ENCODE results near the gene GABRA5.
"Not testable (repeated sequence)": the region's sequence is repeated elsewhere in the genome, so short reads cannot be mapped to it uniquely, and the experiment has no call there.

GABRA5 gene

DNA sequence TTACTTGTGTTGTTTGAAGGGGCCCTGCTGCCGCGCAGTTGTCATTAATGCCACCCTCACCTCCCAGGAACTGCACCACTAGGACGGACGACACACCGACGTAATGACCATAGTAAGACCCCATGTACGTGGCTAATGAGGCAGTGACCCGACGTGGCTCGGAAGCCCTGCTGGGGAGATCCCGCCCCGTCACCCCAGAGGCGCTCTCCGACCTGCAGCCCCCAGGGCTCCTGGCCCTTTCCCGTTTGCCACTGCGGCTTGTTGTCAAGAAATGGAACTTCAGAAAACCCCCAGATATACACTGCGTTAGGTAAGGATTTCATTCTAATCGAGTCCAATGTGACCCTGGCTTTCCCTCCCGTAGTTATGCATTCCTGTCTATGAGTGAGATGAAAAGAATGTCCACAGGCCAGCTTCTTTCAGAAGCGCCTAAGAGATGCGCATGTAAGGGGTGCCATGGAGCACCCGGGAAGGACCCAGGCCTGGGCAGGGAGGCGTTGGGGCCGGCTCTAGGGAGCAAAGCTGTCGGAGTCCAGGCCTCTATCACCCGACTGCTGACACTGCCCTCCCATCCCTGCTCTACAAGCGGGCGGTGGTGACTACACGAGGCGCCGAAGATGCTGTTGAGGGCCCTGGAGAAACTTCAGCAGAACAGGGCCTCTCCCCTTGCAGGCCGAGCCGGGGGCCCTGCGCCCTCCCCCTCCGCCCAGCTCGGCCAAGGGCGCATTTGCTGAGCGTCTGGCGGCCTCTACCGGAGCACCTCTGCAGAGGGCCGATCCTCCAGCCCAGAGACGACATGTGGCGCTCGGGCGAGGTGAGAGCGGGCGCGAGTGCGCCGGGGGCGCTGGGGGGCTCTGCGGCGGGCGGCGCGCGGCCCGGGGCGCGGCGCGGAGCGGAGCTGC lies at the start of gene GABRA5:
Gene GABRA5 (plus strand): TSS at position 765 of the 902 bp plus-strand sequence. CDS start 2,187 bp downstream, outside the sequence.
- no peak within 1 kb of the TSS for H3K27ac ChIP-seq (ENCODE audit: low read depth, low read length)
- H3K4me3 ChIP-seq (ENCODE audit: low read depth in 1 of 2, low read length in 2 of 2): no peak within 1 kb of the TSS
- H3K36me3 ChIP-seq (ENCODE audit: insufficient read depth, low read length): no peaks in the 10 kb centered on the region
- H3K9me3 ChIP-seq (ENCODE audit: low read length): no peaks in the 10 kb centered on the region
- peaks cover 11 to 28% of the 10 kb centered on the region in 2 donors for H3K27me3 ChIP-seq (ENCODE audit: control insufficient read depth in 1 of 2, insufficient read depth in 2 of 2, low read length in 2 of 2)
- no peaks in the 10 kb centered on the region for H3K4me1 ChIP-seq (ENCODE audit: insufficient read depth, low read length)
- H3K9ac ChIP-seq (ENCODE audit: low read length): no peak within 1 kb of the TSS

DNA sequence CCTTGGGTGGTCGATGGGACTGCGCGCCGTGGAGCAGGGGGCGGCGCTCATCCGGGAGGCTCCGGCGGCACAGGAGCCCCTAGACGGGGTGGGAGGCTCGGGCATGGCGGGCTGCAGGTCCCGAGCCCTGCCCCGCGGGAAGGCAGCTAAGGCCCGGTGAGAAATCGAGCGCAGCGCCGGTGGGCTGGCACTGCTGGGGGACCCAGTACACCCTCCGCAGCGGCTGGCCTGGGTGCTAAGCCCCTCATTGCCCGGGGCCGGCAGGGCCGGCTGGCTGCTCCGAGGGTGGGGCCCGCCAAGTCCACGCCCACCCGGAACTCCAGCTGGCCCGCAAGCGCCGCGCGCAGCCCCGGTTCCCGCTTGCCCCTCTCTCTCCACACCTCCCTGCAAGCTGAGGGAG lies 35.7 kb upstream of the GABRA5 start:
- not testable (repeated sequence) for H3K4me3 ChIP-seq (ENCODE audit: low read depth in 1 of 2, low read length in 2 of 2); H3K27me3 ChIP-seq (ENCODE audit: control insufficient read depth in 1 of 2, insufficient read depth in 2 of 2, low read length in 2 of 2); H3K27ac ChIP-seq (ENCODE audit: low read depth, low read length); H3K4me1 ChIP-seq (ENCODE audit: insufficient read depth, low read length); H3K9me3 ChIP-seq (ENCODE audit: low read length); H3K9ac ChIP-seq (ENCODE audit: low read length); H3K36me3 ChIP-seq (ENCODE audit: insufficient read depth, low read length)

DNA sequence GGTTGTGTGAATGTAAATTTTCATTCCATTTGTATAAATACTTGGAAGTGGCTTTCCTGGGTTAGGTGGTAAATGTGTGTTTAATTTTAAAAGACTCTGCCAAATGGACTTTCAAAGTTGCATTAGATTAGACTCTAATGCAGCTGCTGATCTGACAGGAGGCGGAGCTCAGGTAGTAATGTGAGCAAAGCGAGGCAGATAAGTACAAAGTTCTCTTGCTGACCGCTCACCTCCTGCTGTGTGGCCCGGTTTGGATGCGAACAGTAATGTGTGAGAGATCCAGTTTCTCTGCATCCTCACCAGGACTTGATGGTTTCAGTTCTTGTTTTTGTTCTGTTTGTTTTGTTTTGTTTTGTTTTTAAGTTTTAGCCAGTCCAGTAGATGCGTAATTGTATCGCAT lies 34.9 kb upstream of the GABRA5 start:
- Histone ChIP-seq H3K4me3 (ENCODE audit: low read depth in 1 of 2, low read length in 2 of 2) (no peak overlapping the region), H3K9ac (ENCODE audit: low read length) (no peak overlapping the region), H3K36me3 (ENCODE audit: insufficient read depth, low read length) (no peaks in the 10 kb centered on the region), H3K4me1 (ENCODE audit: insufficient read depth, low read length) (no peaks in the 10 kb centered on the region), H3K27me3 (ENCODE audit: control insufficient read depth in 1 of 2, insufficient read depth in 2 of 2, low read length in 2 of 2) (no peaks in the 10 kb centered on the region), H3K27ac (ENCODE audit: low read depth, low read length) (no peak overlapping the region), H3K9me3 (ENCODE audit: low read length) (no peaks in the 10 kb centered on the region)

DNA sequence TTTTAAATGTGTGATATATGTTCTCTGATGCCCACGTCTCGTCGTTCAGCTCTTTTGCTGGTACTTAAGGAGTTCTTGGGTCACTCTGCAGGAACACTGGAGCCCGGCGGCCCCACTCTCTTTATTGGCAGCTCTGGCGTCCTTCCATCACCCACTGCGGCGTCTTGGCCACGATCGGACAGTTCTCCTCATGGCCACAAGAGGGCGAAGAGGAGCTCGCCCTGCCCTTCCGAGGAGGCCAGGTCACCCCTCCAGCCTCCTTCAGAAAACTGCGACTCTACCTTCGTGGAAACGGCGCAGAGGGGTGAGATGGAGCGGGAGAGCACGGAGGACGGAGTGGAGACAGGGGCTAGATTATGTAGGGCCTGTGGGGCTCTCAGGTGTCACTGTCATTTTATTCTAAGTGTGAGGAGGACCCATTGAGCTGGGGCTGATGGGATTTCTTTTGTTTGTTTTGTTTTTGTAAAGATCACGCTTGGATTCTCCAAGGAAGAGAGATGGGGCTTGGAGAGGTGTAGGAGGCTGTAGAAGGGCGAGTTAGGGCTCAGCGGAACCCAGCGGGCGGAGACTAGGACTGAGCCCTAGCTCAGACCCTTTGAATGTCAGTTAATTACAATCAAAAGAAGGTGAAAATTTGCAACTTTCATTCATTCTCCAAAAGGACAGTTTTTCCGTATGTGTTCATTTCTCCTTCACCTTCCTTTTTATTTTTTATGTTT lies 28.0 kb upstream of the GABRA5 start:
- no peaks in the 10 kb centered on the region for H3K4me1 ChIP-seq (ENCODE audit: insufficient read depth, low read length)
- peaks cover 0 to 11% of the 10 kb centered on the region in 2 donors for H3K27me3 ChIP-seq (ENCODE audit: control insufficient read depth in 1 of 2, insufficient read depth in 2 of 2, low read length in 2 of 2)
- no peaks in the 10 kb centered on the region for H3K9me3 ChIP-seq (ENCODE audit: low read length)
- no peaks in the 10 kb centered on the region for H3K36me3 ChIP-seq (ENCODE audit: insufficient read depth, low read length)
- H3K27ac ChIP-seq (ENCODE audit: low read depth, low read length): no peak overlapping the region
- no peak overlapping the region for H3K9ac ChIP-seq (ENCODE audit: low read length)
- H3K4me3 ChIP-seq (ENCODE audit: low read depth in 1 of 2, low read length in 2 of 2): no peak overlapping the region

DNA sequence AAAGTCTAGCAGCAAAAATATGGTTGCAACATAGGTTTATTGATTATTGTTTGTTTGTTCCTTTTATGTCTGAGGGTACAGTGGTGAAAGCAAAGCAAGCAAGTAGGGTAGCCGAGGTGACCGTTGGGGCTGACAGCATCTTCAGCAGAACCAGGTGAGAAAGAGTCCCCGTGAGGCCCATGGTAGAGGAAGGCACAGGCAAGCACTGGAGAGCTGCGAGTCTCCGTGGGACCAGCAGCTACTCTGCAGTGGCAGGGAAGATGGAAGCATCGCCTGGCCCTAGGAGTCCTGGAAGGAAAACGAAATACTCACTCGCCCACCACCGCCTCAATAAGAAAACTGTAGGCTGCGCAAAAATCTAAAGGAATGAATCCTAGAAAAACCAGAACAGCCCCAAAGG lies 25.3 kb upstream of the GABRA5 start:
- Histone ChIP-seq H3K9ac (ENCODE audit: low read length) (no peak overlapping the region), H3K9me3 (ENCODE audit: low read length) (no peaks in the 10 kb centered on the region), H3K4me3 (ENCODE audit: low read depth in 1 of 2, low read length in 2 of 2) (no peak overlapping the region), H3K36me3 (ENCODE audit: insufficient read depth, low read length) (no peaks in the 10 kb centered on the region), H3K27me3 (ENCODE audit: control insufficient read depth in 1 of 2, insufficient read depth in 2 of 2, low read length in 2 of 2) (peaks cover 0 to 11% of the 10 kb centered on the region in 2 donors), H3K27ac (ENCODE audit: low read depth, low read length) (no peak overlapping the region), H3K4me1 (ENCODE audit: insufficient read depth, low read length) (no peaks in the 10 kb centered on the region)

DNA sequence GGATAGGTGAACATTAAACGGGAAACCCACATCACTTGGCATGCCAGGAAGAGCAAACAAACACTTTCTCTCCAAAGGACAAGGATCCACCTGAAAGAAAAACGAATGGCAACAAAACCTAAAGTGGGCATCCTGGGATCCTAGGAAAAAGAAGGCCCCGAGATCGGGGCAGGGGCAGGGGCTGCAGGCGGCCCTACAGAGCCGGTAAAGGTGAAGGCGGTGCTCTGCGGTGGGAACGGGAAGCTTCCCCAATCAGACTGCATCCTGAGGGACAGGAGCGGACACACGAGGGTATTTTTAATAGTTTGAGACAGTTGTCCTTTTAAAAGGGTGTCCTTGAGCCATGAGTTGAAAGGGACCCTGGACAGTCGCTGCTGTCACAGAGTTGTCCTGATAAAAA lies 24.9 kb upstream of the GABRA5 start:
- no peaks in the 10 kb centered on the region for H3K36me3 ChIP-seq (ENCODE audit: insufficient read depth, low read length)
- no peaks in the 10 kb centered on the region for H3K9me3 ChIP-seq (ENCODE audit: low read length)
- no peak overlapping the region for H3K27ac ChIP-seq (ENCODE audit: low read depth, low read length)
- H3K4me3 ChIP-seq (ENCODE audit: low read depth in 1 of 2, low read length in 2 of 2): no peak overlapping the region
- no peaks in the 10 kb centered on the region for H3K4me1 ChIP-seq (ENCODE audit: insufficient read depth, low read length)
- H3K27me3 ChIP-seq (ENCODE audit: control insufficient read depth in 1 of 2, insufficient read depth in 2 of 2, low read length in 2 of 2): peaks cover 0 to 11% of the 10 kb centered on the region in 2 donors
- H3K9ac ChIP-seq (ENCODE audit: low read length): no peak overlapping the region

DNA sequence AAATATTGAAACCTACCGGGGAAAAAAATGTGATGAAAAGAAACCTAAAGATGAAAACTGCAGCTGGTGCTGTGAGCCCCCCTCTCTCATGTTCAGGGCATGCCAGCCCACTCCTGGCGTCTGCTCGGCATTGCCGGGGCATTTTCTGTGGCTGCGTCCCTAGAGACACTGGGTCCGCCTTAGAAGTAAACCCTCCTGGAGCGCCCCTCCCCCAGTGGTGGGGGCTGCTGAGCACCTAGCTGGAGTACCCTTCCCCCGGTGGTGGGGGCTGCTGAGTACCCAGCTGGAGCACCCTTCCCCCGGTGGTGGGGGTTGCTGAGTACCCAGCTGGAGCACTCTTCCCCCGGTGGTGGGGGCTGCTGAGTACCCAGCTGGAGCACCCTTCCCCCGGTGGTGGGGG lies 24.5 kb upstream of the GABRA5 start:
- Histone ChIP-seq H3K27me3 (ENCODE audit: control insufficient read depth in 1 of 2, insufficient read depth in 2 of 2, low read length in 2 of 2) (peaks cover 0 to 11% of the 10 kb centered on the region in 2 donors), H3K4me3 (ENCODE audit: low read depth in 1 of 2, low read length in 2 of 2) (no peak overlapping the region), H3K9me3 (ENCODE audit: low read length) (no peaks in the 10 kb centered on the region), H3K4me1 (ENCODE audit: insufficient read depth, low read length) (no peaks in the 10 kb centered on the region), H3K36me3 (ENCODE audit: insufficient read depth, low read length) (no peaks in the 10 kb centered on the region), H3K9ac (ENCODE audit: low read length) (no peak overlapping the region), H3K27ac (ENCODE audit: low read depth, low read length) (no peak overlapping the region)

DNA sequence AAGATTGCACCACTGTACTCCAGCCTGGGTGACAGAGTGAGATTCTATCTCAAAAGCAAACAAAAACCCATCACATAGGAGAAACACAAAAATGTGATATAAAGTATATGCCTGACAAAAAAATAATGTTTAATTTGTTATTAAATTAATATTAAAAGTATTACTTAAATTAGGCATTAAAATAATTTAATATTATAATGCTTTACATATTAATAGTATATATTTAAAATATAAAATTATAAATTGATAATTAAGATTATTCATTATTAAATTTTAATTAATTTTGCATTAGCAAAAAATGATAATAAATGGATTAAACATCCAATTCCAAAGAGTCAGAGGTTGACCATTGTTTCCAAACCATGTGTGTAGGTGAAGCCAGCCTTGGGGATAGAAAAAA lies 22.0 kb upstream of the GABRA5 start:
- H3K36me3 ChIP-seq (ENCODE audit: insufficient read depth, low read length): no peaks in the 10 kb centered on the region
- H3K27me3 ChIP-seq (ENCODE audit: control insufficient read depth in 1 of 2, insufficient read depth in 2 of 2, low read length in 2 of 2): no peaks in the 10 kb centered on the region
- no peak overlapping the region for H3K27ac ChIP-seq (ENCODE audit: low read depth, low read length)
- no peak overlapping the region for H3K4me3 ChIP-seq (ENCODE audit: low read depth in 1 of 2, low read length in 2 of 2)
- H3K9me3 ChIP-seq (ENCODE audit: low read length): no peaks in the 10 kb centered on the region
- H3K4me1 ChIP-seq (ENCODE audit: insufficient read depth, low read length): no peaks in the 10 kb centered on the region
- H3K9ac ChIP-seq (ENCODE audit: low read length): no peak overlapping the region

DNA sequence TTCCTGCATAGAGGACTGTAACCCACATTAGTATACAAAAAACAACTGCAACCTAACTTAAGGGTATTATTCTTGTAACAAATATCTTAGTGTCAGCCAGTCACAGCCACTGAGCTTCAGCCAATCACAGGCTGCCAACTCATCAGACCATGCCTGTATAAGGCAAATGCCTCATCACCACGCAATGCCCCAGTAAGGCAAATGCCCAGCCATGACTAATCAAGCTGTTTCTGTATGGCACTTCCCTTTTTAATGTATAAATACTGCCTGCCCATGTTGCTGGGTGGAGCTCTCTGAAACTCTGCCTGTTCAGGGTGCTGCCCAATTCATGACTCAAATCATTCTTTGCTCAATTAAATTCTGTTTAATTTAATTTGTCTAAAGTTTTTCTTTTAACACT lies 18.4 kb upstream of the GABRA5 start:
- H3K4me3 ChIP-seq (ENCODE audit: low read depth in 1 of 2, low read length in 2 of 2): no peak overlapping the region
- no peaks in the 10 kb centered on the region for H3K36me3 ChIP-seq (ENCODE audit: insufficient read depth, low read length)
- H3K4me1 ChIP-seq (ENCODE audit: insufficient read depth, low read length): no peaks in the 10 kb centered on the region
- no peaks in the 10 kb centered on the region for H3K9me3 ChIP-seq (ENCODE audit: low read length)
- H3K27ac ChIP-seq (ENCODE audit: low read depth, low read length): no peak overlapping the region
- H3K27me3 ChIP-seq (ENCODE audit: control insufficient read depth in 1 of 2, insufficient read depth in 2 of 2, low read length in 2 of 2): no peaks in the 10 kb centered on the region
- H3K9ac ChIP-seq (ENCODE audit: low read length): no peak overlapping the region

DNA sequence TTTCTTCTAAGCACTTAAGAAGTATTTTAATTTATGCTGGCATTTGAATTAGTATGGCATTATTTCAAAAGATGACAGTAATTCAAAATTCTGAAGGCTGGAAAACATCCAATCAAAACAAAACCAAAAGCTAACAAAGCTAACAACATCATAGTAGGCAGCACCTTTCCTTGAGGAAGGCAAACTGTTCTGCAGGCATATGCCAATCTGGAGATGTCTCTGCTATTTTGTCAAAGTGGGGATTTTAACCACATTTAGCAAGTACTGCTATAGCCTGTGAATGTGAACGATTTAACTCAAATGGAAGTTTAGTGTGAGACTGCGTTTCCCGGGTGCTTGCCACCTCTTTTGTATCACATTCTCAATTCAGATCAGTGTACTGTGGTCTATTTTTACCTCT lies 16.7 kb upstream of the GABRA5 start:
- Histone ChIP-seq H3K4me1 (ENCODE audit: insufficient read depth, low read length) (no peaks in the 10 kb centered on the region), H3K9me3 (ENCODE audit: low read length) (no peaks in the 10 kb centered on the region), H3K27ac (ENCODE audit: low read depth, low read length) (no peak overlapping the region), H3K9ac (ENCODE audit: low read length) (no peak overlapping the region), H3K4me3 (ENCODE audit: low read depth in 1 of 2, low read length in 2 of 2) (no peak overlapping the region), H3K36me3 (ENCODE audit: insufficient read depth, low read length) (no peaks in the 10 kb centered on the region), H3K27me3 (ENCODE audit: control insufficient read depth in 1 of 2, insufficient read depth in 2 of 2, low read length in 2 of 2) (no peaks in the 10 kb centered on the region)

DNA sequence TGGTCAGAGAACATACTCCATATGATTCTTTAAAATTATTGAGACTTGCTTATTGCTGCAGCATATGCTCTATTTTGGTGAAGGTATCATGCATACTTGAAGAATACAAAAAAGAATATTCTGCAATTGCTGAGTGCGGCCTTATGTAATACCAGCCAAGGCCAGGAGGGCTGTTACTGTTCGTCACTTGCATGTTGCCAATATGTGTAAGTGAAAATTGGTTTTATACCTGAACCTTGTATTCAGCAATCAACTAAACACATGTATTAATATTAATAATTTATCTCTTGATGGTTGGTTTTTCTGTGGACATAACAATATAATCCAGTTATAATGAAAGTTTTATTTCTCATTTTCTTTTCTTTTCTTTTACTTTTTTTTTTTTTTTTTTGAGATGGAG lies 13.9 kb upstream of the GABRA5 start:
- Histone ChIP-seq H3K27me3 (ENCODE audit: control insufficient read depth in 1 of 2, insufficient read depth in 2 of 2, low read length in 2 of 2) (no peaks in the 10 kb centered on the region), H3K36me3 (ENCODE audit: insufficient read depth, low read length) (no peaks in the 10 kb centered on the region), H3K9ac (ENCODE audit: low read length) (no peak overlapping the region), H3K27ac (ENCODE audit: low read depth, low read length) (no peak overlapping the region), H3K4me1 (ENCODE audit: insufficient read depth, low read length) (no peaks in the 10 kb centered on the region), H3K4me3 (ENCODE audit: low read depth in 1 of 2, low read length in 2 of 2) (no peak overlapping the region), H3K9me3 (ENCODE audit: low read length) (no peaks in the 10 kb centered on the region)

Data from muscle layer of colon (tissue), 2 donors.